NCI-H82 treated with DMSO at 0.1 percent for 48 hours (cell line): ENCODE measurements around the gene ZMYND8.
"Not testable (repeated sequence)": the region's sequence is repeated elsewhere in the genome, so short reads cannot be mapped to it uniquely, and the experiment has no call there.

ENCODE experiments used
- DNase-seq: peaks from one replicate; lab custom pipeline; 2025; ENCODE audit not compliant: unreplicated experiment; lab: John Stamatoyannopoulos, UW

Gene ZMYND8

DNA sequence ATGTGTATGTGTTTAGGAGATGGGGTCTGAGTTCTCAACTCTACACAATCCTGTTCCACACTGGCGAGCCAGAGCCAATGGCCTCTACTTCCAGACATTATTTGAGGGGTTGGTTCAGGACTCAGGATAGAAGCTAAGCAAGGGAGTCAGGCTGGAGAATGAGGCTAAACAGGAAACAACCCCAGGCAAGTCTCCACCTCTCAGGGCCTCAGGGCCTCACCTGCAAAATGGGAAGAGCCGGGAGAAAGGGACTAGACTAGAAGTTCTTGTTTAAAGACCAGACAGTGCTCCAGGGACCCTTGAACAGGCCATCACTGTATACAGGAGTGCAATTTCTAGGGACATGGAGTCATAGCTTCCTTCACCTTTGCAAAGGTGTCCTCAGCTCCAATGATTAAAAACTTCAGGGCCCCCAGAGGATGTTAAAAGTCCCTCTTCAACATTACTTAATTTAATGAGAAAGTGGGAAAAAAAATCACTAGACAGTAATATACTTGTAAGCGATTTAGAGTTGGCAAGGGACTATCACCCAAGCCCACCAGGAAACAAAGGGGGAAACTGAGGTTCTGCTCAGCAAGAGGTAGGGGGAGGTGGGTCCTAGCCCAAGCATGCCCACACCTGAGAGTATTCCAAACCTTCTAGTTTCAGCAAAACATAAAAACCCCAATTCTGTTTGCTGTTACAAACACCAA lies 41.7 kb downstream of the ZMYND8 start:
- DNase-seq: no peak

- no peak for DNase-seq
Measured at GRCh38 chr20:47311967-47312681, 44.4 kb downstream of the ZMYND8 start.

DNA sequence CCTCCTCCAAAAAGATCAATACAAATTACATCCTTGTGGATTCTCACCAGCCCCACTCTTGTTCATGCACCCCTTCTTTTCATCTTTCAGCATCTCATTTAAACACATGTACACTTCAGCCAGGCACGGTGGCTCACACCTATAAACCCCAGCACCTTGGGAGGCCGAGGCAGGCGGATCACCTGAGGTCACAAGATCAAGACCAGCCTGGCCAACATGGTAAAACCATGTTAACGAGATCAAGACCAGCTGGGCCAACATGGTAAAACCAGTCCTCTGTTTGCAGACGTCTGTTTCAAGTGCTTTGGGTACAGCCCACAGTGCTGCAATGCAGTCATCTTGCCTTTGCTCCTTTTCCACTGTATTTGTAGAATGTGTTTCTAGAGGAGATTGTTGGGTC lies 45.3 kb downstream of the ZMYND8 start:
- DNase-seq: no peak

DNA sequence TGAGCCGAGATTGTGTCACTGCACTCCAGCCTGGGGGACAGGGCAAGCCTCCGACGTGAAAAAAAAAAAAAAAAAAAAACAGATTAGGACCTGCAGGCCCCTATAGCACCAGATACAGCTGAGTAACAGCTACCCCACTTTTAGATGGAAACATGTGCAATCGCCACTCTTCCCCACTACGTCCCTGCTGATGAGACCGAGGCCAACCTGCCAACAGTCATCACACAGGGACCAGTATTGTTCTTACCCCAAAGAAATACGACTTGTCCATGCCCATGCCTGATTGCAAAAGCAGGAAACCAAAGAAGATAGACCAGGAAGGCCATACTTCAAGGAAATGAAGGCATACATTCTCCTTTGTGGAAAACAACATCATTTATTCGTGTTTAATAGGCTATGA lies 45.8 kb downstream of the ZMYND8 start:
- DNase-seq: no peak

- DNase-seq: no peak
Measured at GRCh38 chr20:47309806-47310426, 46.6 kb downstream of the ZMYND8 start.

DNA sequence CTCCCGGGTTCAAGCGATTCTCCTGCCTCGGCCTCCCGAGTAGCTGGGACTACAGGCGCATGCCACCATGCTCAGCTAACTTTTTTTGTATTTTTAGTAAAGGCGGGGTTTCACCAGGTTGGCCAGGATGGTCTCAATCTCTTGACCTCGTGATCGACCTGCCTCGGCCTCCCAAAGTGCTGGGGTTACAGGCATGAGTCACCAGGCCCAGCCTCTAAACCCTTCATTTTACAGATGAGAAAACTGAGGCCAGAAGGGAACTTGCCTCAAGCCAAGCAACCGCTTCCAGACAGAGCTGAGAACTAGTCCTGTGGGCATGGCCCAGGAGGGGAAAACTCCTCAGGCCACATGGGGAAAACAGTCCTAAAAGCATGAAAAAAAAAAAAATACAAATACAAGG lies 47.1 kb downstream of the ZMYND8 start:
- no peak for DNase-seq

DNA sequence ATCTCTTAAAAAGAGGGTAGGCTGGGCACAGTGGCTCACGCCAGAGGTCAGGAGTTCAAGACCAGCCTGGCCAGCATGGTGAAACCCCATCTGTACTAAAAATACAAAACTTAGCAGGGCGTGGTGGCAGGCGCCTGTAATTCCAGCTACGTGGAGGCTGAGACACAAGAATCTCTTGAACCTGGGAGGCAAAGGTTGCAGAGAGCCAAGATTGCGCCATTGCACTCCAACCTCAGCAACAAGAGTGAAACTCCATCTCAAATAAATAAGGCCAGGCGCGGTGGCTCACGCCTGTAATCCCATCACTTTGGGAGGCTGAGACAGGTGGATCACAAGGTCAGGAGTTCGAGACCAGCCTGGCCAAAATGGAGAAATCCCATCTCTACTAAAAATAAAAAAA lies 48.9 kb downstream of the ZMYND8 start:
- DNase-seq: not testable (repeated sequence)

DNA sequence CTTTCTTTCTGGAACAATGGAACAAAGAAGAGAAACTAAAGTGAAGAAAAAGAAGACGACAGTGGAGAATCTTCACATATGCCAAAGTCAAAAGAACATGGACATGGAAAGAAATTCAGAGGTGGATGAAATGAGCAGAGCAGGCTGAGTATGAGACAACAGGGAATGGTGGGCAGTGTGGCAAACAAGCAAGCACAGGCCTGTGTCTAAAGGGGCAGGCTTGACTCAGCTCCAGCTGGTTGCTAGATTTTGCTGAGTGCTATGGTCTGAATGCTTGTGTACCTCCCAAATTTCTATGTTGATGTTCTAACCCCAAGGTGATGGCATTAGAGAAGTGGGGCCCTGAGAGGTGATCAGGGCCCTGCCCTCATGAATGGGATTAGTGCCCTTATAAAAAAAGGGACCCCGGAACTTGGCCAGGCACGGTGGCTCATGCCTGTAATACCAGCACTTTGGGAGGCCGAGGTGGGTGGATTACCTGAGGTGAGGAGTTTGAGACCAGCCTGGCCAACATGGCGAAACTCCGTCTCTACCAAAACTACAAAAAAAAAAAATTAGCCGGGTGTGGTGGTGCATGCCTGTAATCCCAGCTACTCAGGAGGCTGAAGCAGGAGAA lies 49.6 kb downstream of the ZMYND8 start:
- DNase-seq: no peak

GRCh38 chr20:47306095-47306494 lies 50.4 kb downstream of the ZMYND8 start:
- DNase-seq: no peak

DNA sequence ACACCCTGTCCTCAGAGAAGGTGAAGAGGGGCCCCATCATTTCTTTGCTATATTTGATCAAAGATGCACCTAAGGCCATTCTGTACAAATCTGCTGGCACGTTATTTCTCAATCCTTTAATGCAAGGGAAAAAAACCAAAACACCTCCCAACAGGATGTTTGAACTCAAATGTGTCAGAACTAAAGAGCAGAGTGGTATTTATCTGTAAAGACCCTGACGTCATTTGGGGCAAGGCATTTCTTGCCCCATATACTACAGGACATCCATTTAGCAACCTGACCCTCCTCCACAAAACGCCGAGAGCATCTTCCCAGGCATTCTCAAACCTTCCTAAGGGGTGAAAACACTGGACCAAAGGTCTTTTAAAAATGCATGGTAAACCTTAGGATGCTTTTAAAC lies 50.8 kb downstream of the ZMYND8 start:
- DNase-seq: no peak

DNA sequence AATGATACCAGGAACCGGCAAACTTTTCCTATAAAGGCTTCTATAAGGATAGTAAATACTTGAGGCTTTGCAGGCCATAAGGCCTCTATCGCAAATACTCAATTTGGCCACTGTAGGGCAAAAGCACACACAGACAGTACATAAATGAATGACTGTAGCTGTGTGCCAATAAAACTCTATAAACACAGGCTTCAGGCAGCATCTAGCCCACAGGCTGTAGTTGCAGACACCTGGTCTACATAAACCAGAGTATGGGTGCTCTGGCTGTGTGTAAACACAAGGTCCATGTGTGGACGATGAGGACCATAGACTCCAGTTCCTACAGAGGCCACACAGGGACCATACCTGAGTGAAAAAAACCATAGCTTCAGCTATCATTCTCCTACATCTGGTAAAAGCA lies 52.2 kb downstream of the ZMYND8 start:
- no peak for DNase-seq

DNA sequence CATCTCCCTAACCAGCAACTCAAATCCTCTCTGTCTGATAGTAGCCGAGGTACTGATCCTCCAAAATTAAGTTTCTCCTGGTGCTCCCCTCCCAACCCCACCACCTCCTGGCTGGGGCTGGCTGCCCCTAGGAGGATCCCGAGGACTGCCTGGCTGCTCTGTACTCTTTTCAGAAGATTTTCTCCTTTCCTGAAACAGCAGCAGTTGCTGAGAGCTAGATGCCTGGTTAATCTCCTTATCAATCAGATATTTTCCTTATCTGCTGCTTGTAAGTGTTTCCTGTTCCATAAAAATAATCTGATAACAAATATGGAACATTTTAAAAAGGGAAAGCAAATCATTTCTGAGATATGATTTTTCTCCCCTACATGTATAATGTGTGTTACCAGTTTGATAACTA lies 52.8 kb downstream of the ZMYND8 start:
- DNase-seq: no peak

DNA sequence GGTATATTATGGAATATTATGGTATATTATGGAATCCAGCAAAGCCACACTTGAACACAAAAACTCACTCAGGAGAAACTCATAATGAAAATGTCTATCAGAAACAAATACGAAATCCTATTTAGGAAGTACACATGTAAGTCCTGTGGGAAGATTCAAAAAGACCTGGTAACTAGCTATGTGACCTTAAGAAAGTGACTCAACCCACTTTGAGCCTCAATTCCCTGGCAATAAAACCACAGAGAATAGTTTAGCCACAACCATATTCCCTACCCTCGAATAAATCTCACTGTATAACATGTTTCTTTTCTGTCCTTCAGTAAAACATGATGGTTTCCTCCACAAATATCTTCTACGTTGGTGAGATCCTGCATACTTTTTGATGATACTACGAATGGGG lies 56.4 kb downstream of the ZMYND8 start:
- no peak for DNase-seq

DNA sequence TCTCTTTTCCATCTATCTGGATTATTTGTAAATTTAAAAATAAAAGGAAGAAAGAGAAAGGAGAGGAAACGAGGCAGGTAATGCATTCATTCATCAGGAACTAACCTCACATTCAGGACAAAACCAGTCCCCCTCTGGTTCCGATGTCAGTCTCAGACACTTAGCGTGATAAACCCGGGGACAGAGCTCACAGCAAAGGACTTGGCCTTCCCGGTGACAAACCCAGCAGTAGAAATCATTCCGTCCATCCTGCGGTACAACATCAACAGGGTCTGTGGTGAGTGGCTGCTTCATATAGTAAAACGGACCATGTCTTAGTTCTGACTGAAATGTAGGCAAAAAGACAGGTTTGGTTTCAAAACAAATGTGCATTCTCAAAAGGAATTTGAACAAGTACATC lies 57.9 kb downstream of the ZMYND8 start:
- DNase-seq: no peak

DNA sequence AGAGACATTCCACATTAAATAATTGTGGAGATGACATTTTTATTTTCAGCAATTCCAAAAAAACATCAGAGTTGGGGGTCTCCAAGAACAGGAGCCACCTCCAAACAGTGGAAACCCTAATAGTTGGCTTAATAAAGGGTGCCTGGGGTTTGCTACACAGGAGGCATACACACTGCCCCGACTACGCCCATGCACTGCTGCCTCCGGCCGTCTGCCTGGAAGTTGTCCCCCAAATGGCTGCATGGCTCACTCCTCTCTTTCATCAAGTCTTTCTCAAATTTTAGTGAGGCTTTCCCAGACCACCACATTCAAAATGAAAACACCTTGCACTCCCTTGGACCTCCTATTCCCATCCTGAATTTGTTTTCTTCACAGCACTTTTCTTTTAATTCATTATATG lies 58.8 kb downstream of the ZMYND8 start:
- no peak for DNase-seq

- DNase-seq: no peak
Measured at GRCh38 chr20:47296950-47297349, 59.5 kb downstream of the ZMYND8 start.

GRCh38 chr20:47295921-47296426 lies 60.5 kb downstream of the ZMYND8 start:
- no peak for DNase-seq

GRCh38 chr20:47295129-47295813 lies 61.2 kb downstream of the ZMYND8 start:
- DNase-seq: no peak

DNA sequence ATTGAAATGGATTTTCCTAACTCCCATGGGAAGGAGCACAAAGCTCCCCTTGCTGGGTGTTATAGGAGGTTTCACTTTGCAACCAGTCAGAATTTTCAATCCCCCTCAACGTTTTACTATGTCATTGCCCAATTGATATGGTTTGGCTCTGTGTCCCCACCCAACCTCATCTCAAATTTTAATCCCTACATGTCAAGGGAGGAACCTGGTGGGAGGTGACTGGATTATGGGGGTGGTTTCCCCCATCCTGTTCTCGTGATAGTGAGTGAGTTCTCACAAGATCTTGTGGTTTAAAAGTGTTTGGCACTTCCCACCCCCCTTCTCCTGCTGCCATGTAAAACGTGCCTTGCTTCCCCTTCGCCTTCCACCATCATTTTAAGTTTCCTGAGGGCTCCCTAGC lies 62.9 kb downstream of the ZMYND8 start:
- DNase-seq: no peak

GRCh38 chr20:47292581-47292980 lies 63.9 kb downstream of the ZMYND8 start:
- no peak for DNase-seq
